Measurements from ENCODE around the gene SON. TPM values are rescaled to one million over a fixed set of nuclear protein-coding genes. Genes with fewer than 3 reads are reported as not detected.
"Not testable (repeated sequence)": the region's sequence is repeated elsewhere in the genome, so short reads cannot be mapped to it uniquely, and the experiment has no call there.

SON gene
- total RNA-seq, 4 donors from 2014 or later = 219 to 258 (median 244) TPM

DNA sequence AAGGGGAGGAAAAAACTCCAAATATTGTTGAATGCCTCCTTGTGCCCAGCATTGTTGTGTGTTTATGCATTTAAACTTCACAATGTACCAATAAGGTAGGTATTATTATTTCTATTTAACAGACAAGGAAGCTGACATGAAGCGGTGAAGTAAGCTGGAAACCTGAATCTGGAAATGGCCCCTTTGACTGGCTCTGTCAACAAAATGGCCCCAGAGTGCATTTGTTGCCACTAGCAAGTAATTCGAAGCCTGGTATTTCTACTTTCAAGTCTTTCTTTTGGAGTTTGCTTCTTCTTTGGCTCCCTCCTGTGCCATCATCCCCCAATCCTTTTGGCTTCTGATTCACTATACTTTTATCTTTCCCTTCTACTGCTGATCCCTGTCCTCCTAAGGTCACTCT lies 75.6 kb downstream of the SON start:
- Histone ChIP-seq H3K27me3 (no peaks in the 10 kb centered on the region), H3K36me3 (peaks cover 7 to 92% (median 61%) of the 10 kb centered on the region in 4 donors), H3K4me1 (no peaks in the 10 kb centered on the region), H3K4me3 (no peak overlapping the region), H3K9me3 (no peaks in the 10 kb centered on the region), H3K27ac (replicated peaks in 1 of 4) (no peak overlapping the region)
- intact Hi-C loops (cut with DNase I) = no loop called here
- 95% methylated on average over 2 of the region's 2 CpGs for WGBS
- no peak for DNase-seq (ENCODE audit: extremely low spot score)
- no peak for TF ChIP-seq EP300 (IDR thresholded peaks at IDR 0.05)
- TF ChIP-seq, protein P1, sequence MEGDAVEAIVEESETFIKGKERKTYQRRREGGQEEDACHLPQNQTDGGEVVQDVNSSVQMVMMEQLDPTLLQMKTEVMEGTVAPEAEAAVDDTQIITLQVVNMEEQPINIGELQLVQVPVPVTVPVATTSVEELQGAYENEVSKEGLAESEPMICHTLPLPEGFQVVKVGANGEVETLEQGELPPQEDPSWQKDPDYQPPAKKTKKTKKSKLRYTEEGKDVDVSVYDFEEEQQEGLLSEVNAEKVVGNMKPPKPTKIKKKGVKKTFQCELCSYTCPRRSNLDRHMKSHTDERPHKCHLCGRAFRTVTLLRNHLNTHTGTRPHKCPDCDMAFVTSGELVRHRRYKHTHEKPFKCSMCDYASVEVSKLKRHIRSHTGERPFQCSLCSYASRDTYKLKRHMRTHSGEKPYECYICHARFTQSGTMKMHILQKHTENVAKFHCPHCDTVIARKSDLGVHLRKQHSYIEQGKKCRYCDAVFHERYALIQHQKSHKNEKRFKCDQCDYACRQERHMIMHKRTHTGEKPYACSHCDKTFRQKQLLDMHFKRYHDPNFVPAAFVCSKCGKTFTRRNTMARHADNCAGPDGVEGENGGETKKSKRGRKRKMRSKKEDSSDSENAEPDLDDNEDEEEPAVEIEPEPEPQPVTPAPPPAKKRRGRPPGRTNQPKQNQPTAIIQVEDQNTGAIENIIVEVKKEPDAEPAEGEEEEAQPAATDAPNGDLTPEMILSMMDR (IDR thresholded peaks at IDR 0.05) = no peak
- no peak for TF ChIP-seq POLR2AphosphoS5 (IDR thresholded peaks at IDR 0.05)
- TF ChIP-seq POLR2A (IDR thresholded peaks at IDR 0.05; ENCODE audit: low read depth) = no peak

DNA sequence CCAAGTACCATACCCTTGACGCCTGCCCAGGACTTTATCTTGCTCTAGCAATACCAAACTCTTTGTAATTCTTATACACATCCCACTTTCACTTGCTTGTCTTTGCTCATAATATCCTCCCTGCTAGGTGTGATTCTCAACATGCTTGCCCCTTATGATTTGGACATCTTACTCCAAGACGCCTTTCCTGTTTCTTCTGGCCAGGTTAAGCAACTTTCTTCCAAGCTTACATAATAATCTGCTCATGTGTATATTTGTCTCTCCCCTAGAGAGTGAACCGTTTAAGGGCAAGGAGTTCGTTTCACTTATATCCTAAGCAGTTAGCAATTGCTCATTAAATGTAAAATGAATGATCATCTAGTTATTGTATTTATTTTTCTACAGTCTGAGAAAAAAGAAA lies 76.9 kb downstream of the SON start:
- Histone ChIP-seq H3K4me3 (no peak overlapping the region), H3K4me1 (no peaks in the 10 kb centered on the region), H3K36me3 (peaks cover 7 to 90% (median 57%) of the 10 kb centered on the region in 4 donors), H3K27me3 (no peaks in the 10 kb centered on the region), H3K9me3 (no peaks in the 10 kb centered on the region), H3K27ac (replicated peaks in 1 of 4) (no peak overlapping the region)
- 79% methylated on average over 4 of the region's 4 CpGs for WGBS
- intact Hi-C loops (cut with DNase I) = no loop called here
- no peak for TF ChIP-seq EP300 (IDR thresholded peaks at IDR 0.05)
- no peak for TF ChIP-seq POLR2AphosphoS5 (IDR thresholded peaks at IDR 0.05)
- TF ChIP-seq, protein P1 (IDR thresholded peaks at IDR 0.05) = no peak
- no peak for TF ChIP-seq POLR2A (IDR thresholded peaks at IDR 0.05; ENCODE audit: low read depth)
- no peak for DNase-seq (ENCODE audit: extremely low spot score)

DNA sequence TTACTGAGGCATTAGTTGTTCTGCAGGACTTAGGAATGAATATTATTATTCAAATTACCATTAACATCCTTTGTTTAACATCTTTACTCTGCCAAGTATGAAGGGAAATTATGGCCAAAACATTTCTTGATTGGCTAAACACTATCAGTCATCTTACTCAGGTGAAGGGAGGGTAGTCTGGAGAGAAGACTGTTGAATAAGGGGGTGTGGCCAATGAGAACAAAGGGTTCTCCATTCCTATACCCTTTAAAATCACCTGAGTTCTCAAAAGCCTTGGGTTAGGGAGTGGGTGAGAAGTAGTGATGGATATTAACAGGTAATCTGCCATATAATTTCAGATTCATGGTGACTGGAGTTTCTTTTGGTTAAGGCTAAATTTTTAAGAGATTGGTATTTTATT lies 79.4 kb downstream of the SON start:
- intact Hi-C loops (cut with DNase I) = no loop called here
- H3K4me1 ChIP-seq = no peaks in the 10 kb centered on the region
- no peak for DNase-seq (ENCODE audit: extremely low spot score)
- peaks cover 7 to 79% (median 48%) of the 10 kb centered on the region in 4 donors for H3K36me3 ChIP-seq
- TF ChIP-seq POLR2AphosphoS5 (IDR thresholded peaks at IDR 0.05) (no peak), POLR2A (IDR thresholded peaks at IDR 0.05; ENCODE audit: low read depth) (no peak), EP300 (IDR thresholded peaks at IDR 0.05) (no peak)
- TF ChIP-seq, protein P1 (IDR thresholded peaks at IDR 0.05) = no peak
- no peaks in the 10 kb centered on the region for H3K9me3 ChIP-seq
- no peak overlapping the region for H3K4me3 ChIP-seq
- H3K27me3 ChIP-seq = no peaks in the 10 kb centered on the region
- H3K27ac ChIP-seq (replicated peaks in 1 of 4) = no peak overlapping the region

DNA sequence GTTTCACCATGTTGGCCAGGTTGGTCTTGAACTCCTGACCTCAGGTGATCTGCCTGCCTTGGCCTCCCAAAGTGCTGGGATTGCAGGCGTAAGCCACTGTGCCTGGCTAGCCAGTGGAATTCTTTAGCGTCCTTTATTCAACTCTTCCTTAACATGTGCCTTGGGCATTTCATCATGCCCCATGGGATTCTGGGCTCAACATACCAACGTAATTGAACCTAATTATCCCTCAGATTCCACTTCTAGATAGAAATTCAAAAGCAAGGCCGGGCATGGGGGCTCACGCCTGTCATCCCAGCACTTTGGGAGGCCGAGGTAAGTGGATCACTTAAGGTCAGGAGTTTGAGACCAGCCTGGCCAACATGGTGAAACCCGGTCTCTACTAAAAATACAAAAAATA lies 83.3 kb downstream of the SON start:
- DNase-seq (ENCODE audit: extremely low spot score); H3K27ac ChIP-seq (replicated peaks in 1 of 4); H3K27me3 ChIP-seq; H3K9me3 ChIP-seq; H3K4me3 ChIP-seq; intact Hi-C loops (cut with DNase I); H3K4me1 ChIP-seq: not testable (repeated sequence)
- 93% methylated on average over 7 of the region's 7 CpGs for WGBS
- peaks cover 15 to 72% (median 49%) of the 10 kb centered on the region in 4 donors for H3K36me3 ChIP-seq

Other genes starting within 250 kb of the SON start
- gene IFNAR1, start 218.1 kb upstream of the SON start, total RNA-seq = 10 to 100 TPM; 22.4 to 28.3 (median 26.4) TPM
- gene IFNGR2, start 139.6 kb upstream of the SON start, total RNA-seq = 10 to 100 TPM; 28.7 to 56.3 (median 39.3) TPM
- gene TMEM50B, start 63.1 kb upstream of the SON start, total RNA-seq = 10 to 100 TPM; 40.2 to 95.1 (median 67.2) TPM
- 1 to 10 TPM in 3 of 4 donors, under 1 TPM in 1; 0.83 to 2.1 (median 1.7) TPM for gene DNAJC28, start 51.3 kb upstream of the SON start, total RNA-seq
- gene GART, start 921 bp upstream of the SON start, total RNA-seq = 10 to 100 TPM; 35.8 to 61.8 (median 49.0) TPM
- gene DONSON, start 45.6 kb downstream of the SON start, total RNA-seq = 10 to 100 TPM in 1 of 4 donors, 1 to 10 TPM in 3; 3.5 to 11.2 (median 5.2) TPM
- 10 to 100 TPM; 26.8 to 40.3 (median 32.4) TPM for gene CRYZL1, start 98.7 kb downstream of the SON start, total RNA-seq
- 10 to 100 TPM; 31.1 to 42.5 (median 35.9) TPM for gene ITSN1, start 99.5 kb downstream of the SON start, total RNA-seq

Measured in esophagus muscularis mucosa (tissue), 4 donors.